K562 (cell line): ENCODE results near the gene SLC25A21. TPM values are rescaled to one million over a fixed set of nuclear protein-coding genes. Genes with fewer than 3 reads are reported as not detected.

Experiments
- CBX5 ChIP-seq: IDR thresholded peaks from 2 replicates; pipeline ENCODE4 v1.6.1; 2014; ENCODE audit warnings: low read depth, borderline replicate concordance
- ETS2 ChIP-seq: IDR thresholded peaks from 2 replicates; pipeline ENCODE4 v1.6.1; 2016; ENCODE audit warnings: borderline replicate concordance, missing genetic modification characterization, mild to moderate bottlenecking, moderate library complexity, missing compliant biosample characterization; ENCODE audit not compliant: poor library complexity, severe bottlenecking
- EWSR1 ChIP-seq: fragments of 450-650 bp; IDR thresholded peaks from 2 replicates; pipeline ENCODE4 v1.6.1; 2018; ENCODE audit warnings: borderline replicate concordance, mild to moderate bottlenecking, low read depth, moderate library complexity; ENCODE audit not compliant: partially characterized antibody
- IFI16 ChIP-seq: fragments of 250-450 bp; sonication (Bioruptor Pico); IDR thresholded peaks from 2 replicates; pipeline ENCODE4 v2.1.2; 2022; ENCODE audit warnings: mild to moderate bottlenecking, inconsistent platforms
- NCOA2 ChIP-seq, 2 experiments: fragments of 450-650 bp; IDR thresholded peaks; 2 replicates each; pipeline ENCODE4 v1.6.1; 2018; ENCODE audit warnings: mild to moderate bottlenecking in 2 of 2, moderate library complexity in 1 of 2; ENCODE audit not compliant: partially characterized antibody in 2 of 2
- RNF2 ChIP-seq: sonication (generic); IDR thresholded peaks from 2 replicates; pipeline ENCODE4 v1.6.1; 2016
- SIN3B ChIP-seq: fragments of 450-650 bp; IDR thresholded peaks from 2 replicates; pipeline ENCODE4 v1.6.1; 2017; ENCODE audit warnings: low read depth, mild to moderate bottlenecking, moderate library complexity
- TCF3 ChIP-seq: sonication (generic); formaldehyde crosslinking; IDR thresholded peaks from 2 replicates; pipeline ENCODE4 v1.4.0; 2020; ENCODE audit warnings: mild to moderate bottlenecking, missing genetic modification reagents
- TCFL5 ChIP-seq: fragments of 250-450 bp; sonication (Bioruptor Pico); conservative IDR thresholded peaks from 2 replicates; pipeline ENCODE4 v1.6.1; 2021; ENCODE audit warnings: mild to moderate bottlenecking, moderate library complexity, matching md5 sums
- ZNF274 ChIP-seq: IDR thresholded peaks from 2 replicates; pipeline ENCODE4 v1.6.1; 2011; ENCODE audit warnings: low read depth, mild to moderate bottlenecking, low read length, moderate library complexity, borderline replicate concordance
- ZNF830 ChIP-seq: fragments of 250-450 bp; sonication (Bioruptor Pico); IDR thresholded peaks from 2 replicates; pipeline ENCODE4 v1.5.0; 2021; ENCODE audit warnings: mild to moderate bottlenecking
- ZZZ3 ChIP-seq: fragments of 450-650 bp; IDR thresholded peaks from 2 replicates; pipeline ENCODE4 v1.6.1; 2016; ENCODE audit warnings: antibody characterized with exemption, mild to moderate bottlenecking, moderate library complexity
- polyA plus RNA-seq, 8 experiments: library from polyadenylated mRNA; depleted of rRNA in 4 of 8; stranded (reverse) in 5 of 8; unstranded in 3 of 8; fragments of >200 nt; fragmentation: Nextera tagmentation in 2 of 8; fragmentation: Illumina TruSeq in 1 of 8; extraction: Ambion mirVana in 2 of 8; extraction: Trizol in 1 of 8; gene quantifications; 2 replicates each; pipeline versions ENCODE4 v1.2.1 to v1.2.3, GENCODE V29; 2011 to 2014; ENCODE audit warnings: inconsistent platforms in 1 of 8, missing spikeins in 1 of 8
- total RNA-seq, 7 experiments: library from RNA; depleted of rRNA in 6 of 7; stranded (reverse); fragments of >200 nt in 6 of 7; fragmentation: Illumina TruSeq in 2 of 7; extraction: Trizol in 2 of 7; gene quantifications; 2 replicates each; pipeline versions ENCODE4 v1.2.1 to v1.2.3, GENCODE V29; 2011 to 2021; ENCODE audit warnings: low replicate concordance in 1 of 7
- TF ChIP-seq, protein P1 (sequence below), 2 experiments: fragments of 200-800 bp in 1 of 2; sonication (Bioruptor generic) in 1 of 2; sonication (generic) in 1 of 2; formaldehyde crosslinking in 1 of 2; IDR thresholded peaks in 1 of 2; conservative IDR thresholded peaks in 1 of 2; 2 replicates each; pipeline versions ENCODE4 v1.5.0 to v1.6.1; 2016 to 2020; ENCODE audit warnings: missing compliant biosample characterization in 1 of 2, missing genetic modification characterization in 1 of 2, missing genetic modification reagents in 1 of 2
- TF ChIP-seq, protein P2 (sequence below): fragments of 250-450 bp; sonication (Bioruptor Pico); IDR thresholded peaks from 2 replicates; pipeline ENCODE4 v1.9.0; 2021; ENCODE audit warnings: mild to moderate bottlenecking, inconsistent platforms
- TF ChIP-seq, protein P3 (sequence below): fragments of 450-650 bp; conservative IDR thresholded peaks from 2 replicates; pipeline ENCODE4 v1.6.1; 2016; ENCODE audit warnings: missing genetic modification characterization, low read depth, mild to moderate bottlenecking, missing compliant biosample characterization, moderate library complexity
- TF ChIP-seq, protein P4 (sequence below): sonication (generic); formaldehyde crosslinking; IDR thresholded peaks from 2 replicates; pipeline ENCODE4 v1.8.0; 2022; ENCODE audit warnings: mild to moderate bottlenecking, missing genetic modification reagents
- TF ChIP-seq, protein P5 (sequence below): IDR thresholded peaks from 2 replicates; pipeline ENCODE4 v1.6.1; 2012; ENCODE audit warnings: low read depth, low read length, improper control_type of control experiment, borderline replicate concordance
- TF ChIP-seq, protein P6 (sequence below): sonication (generic); formaldehyde crosslinking; IDR thresholded peaks from 2 replicates; pipeline ENCODE4 v1.8.0; 2022; ENCODE audit warnings: missing genetic modification reagents, mild to moderate bottlenecking, moderate library complexity, borderline replicate concordance

SLC25A21 gene
- total and polyA plus RNA-seq, 9 of the 15 experiments (the other 6 are each of a cell fraction or from before 2014, with no cell fraction given) = 15.2 to 46.7 (median 28.7) TPM

DNA sequence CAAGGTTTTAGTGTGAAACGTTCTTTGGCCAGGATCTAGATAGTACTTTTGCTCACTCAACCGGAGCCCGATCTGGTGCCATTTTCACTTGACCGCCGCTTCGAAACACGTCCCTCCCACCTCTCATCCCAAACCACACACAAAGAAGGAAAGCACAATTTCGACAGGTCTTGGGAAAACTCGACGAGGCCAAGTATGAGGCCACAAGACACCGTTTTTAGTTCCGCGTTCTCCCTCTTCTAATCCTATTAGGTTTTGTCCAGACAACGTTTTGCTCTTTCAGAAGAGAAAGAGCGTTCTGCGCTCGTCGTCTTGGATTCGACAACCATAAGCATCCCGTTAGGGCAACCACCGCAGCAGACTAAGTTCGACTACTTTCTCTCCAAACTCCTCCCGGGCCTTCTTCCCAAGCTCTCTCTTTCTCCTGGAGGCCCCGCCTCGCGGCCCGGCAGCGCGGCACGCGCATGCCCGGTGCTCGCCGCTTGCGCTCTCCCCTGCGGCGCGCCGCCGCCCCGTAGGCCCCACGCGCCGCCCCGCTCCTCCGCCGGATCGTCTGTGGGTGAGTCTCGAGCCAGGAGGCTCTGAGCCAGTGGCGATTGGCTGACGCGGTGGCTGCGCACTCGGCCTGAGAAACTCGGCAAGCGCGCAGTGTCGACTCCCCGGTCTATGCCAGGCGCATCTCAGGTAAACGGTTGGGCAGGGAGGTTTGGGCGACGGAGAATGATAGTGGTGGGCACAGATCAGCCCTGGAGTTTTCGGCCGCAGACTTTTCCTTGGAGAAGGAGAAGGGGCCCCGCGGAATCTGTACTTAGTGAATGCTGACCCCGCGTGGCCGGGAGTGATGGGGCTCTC, 25.2 kb upstream of the SLC25A21 start, which contains the start of gene MIPOL1 (continued):
- TF ChIP-seq, protein P1, sequence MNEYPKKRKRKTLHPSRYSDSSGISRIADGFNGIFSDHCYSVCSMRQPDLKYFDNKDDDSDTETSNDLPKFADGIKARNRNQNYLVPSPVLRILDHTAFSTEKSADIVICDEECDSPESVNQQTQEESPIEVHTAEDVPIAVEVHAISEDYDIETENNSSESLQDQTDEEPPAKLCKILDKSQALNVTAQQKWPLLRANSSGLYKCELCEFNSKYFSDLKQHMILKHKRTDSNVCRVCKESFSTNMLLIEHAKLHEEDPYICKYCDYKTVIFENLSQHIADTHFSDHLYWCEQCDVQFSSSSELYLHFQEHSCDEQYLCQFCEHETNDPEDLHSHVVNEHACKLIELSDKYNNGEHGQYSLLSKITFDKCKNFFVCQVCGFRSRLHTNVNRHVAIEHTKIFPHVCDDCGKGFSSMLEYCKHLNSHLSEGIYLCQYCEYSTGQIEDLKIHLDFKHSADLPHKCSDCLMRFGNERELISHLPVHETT (CRISPR knock-in tag; conservative IDR thresholded peaks at IDR 0.05 in 1 of 2, IDR thresholded peaks at IDR 0.05 in 1 of 2) = 0 out of 4 replicates have a peak, but pooled peaks of 1 of the 2 experiments have one; percentile 43
- TF ChIP-seq, protein P2, sequence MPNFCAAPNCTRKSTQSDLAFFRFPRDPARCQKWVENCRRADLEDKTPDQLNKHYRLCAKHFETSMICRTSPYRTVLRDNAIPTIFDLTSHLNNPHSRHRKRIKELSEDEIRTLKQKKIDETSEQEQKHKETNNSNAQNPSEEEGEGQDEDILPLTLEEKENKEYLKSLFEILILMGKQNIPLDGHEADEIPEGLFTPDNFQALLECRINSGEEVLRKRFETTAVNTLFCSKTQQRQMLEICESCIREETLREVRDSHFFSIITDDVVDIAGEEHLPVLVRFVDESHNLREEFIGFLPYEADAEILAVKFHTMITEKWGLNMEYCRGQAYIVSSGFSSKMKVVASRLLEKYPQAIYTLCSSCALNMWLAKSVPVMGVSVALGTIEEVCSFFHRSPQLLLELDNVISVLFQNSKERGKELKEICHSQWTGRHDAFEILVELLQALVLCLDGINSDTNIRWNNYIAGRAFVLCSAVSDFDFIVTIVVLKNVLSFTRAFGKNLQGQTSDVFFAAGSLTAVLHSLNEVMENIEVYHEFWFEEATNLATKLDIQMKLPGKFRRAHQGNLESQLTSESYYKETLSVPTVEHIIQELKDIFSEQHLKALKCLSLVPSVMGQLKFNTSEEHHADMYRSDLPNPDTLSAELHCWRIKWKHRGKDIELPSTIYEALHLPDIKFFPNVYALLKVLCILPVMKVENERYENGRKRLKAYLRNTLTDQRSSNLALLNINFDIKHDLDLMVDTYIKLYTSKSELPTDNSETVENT (CRISPR knock-in tag) = no peak
- TF ChIP-seq ZNF274 (no peak), ETS2 (tag) (no peak), SIN3B (0 out of 2 replicates have a peak, but pooled peaks have one; percentile 23), NCOA2 (IDR thresholded peaks at IDR 0.05; ENCODE audit: partially characterized antibody in 2 of 2) (no peak), IFI16 (CRISPR knock-in tag) (no peak), TCFL5 (CRISPR knock-in tag) (no peak), ZNF830 (CRISPR knock-in tag) (no peak), ZZZ3 (no peak), CBX5 (no peak), EWSR1 (no peak), RNF2 (no peak), TCF3 (CRISPR knock-in tag) (no peak)
- TF ChIP-seq, protein P3, sequence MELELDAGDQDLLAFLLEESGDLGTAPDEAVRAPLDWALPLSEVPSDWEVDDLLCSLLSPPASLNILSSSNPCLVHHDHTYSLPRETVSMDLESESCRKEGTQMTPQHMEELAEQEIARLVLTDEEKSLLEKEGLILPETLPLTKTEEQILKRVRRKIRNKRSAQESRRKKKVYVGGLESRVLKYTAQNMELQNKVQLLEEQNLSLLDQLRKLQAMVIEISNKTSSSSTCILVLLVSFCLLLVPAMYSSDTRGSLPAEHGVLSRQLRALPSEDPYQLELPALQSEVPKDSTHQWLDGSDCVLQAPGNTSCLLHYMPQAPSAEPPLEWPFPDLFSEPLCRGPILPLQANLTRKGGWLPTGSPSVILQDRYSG (tag) = no peak
- TF ChIP-seq, protein P4, sequence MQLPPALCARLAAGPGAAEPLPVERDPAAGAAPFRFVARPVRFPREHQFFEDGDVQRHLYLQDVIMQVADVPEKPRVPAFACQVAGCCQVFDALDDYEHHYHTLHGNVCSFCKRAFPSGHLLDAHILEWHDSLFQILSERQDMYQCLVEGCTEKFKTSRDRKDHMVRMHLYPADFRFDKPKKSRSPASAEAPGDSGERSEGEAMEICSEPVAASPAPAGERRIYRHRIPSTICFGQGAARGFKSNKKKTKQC (CRISPR knock-in tag) = no peak
- TF ChIP-seq, protein P5, sequence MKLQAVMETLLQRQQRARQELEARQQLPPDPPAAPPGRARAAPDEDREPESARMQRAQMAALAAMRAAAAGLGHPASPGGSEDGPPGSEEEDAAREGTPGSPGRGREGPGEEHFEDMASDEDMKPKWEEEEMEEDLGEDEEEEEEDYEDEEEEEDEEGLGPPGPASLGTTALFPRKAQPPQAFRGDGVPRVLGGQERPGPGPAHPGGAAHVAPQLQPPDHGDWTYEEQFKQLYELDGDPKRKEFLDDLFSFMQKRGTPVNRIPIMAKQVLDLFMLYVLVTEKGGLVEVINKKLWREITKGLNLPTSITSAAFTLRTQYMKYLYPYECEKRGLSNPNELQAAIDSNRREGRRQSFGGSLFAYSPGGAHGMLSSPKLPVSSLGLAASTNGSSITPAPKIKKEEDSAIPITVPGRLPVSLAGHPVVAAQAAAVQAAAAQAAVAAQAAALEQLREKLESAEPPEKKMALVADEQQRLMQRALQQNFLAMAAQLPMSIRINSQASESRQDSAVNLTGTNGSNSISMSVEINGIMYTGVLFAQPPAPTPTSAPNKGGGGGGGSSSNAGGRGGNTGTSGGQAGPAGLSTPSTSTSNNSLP = no peak
- TF ChIP-seq, protein P6, sequence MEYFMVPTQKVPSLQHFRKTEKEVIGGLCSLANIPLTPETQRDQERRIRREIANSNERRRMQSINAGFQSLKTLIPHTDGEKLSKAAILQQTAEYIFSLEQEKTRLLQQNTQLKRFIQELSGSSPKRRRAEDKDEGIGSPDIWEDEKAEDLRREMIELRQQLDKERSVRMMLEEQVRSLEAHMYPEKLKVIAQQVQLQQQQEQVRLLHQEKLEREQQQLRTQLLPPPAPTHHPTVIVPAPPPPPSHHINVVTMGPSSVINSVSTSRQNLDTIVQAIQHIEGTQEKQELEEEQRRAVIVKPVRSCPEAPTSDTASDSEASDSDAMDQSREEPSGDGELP (CRISPR knock-in tag) = peak; percentile 61; the same call in 1 of the 2 replicates
